ENCODE measurements around the gene PAX2. TPM values are rescaled to one million over a fixed set of nuclear protein-coding genes. Genes with fewer than 3 reads are reported as not detected.

The PAX2 gene
- total RNA-seq, 1 experiment from 2014 or later, result not detected

DNA sequence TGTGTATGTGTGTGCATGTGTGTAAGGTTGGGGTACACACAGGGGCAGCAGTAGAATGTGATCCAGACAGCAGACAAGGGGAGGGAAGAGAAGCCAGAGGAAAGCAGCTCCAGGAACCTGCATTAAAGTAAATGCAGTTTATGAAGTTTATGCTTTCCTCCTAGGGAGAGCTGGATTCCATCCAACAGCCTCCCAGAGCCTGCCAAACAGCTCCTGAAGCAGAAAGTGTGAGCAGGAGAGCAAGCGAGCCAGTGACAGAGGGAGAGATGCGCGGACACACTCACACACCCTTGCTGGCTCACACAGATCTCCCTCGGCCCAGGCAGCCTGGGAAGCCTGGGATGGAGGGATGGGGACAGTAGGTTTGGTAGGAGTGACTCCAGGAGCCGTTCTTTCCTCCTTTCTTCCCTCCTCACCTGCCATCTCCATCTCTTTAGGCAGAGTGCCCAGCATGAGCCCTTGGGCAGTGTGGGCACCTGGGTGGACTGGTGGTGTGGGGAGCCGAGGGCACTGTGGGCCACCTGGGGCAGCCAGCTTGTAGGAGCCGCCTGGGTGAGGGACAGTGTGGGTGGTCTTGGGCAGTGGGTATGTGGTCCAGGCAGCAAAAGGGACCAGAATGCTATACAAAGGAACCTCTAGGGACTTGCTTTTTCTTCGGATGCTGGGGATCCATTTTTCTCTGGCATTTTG, 46.1 kb downstream of the PAX2 start:
- H3K36me3 ChIP-seq (ENCODE audit: insufficient read depth, low read length, poor library complexity, severe bottlenecking), result no peaks in the 10 kb centered on the region
- ChIA-PET POLR2A (ENCODE audit: low non-redundant PET) (no interaction called here), CTCF (no interaction called here)
- TF ChIP-seq, protein P1, sequence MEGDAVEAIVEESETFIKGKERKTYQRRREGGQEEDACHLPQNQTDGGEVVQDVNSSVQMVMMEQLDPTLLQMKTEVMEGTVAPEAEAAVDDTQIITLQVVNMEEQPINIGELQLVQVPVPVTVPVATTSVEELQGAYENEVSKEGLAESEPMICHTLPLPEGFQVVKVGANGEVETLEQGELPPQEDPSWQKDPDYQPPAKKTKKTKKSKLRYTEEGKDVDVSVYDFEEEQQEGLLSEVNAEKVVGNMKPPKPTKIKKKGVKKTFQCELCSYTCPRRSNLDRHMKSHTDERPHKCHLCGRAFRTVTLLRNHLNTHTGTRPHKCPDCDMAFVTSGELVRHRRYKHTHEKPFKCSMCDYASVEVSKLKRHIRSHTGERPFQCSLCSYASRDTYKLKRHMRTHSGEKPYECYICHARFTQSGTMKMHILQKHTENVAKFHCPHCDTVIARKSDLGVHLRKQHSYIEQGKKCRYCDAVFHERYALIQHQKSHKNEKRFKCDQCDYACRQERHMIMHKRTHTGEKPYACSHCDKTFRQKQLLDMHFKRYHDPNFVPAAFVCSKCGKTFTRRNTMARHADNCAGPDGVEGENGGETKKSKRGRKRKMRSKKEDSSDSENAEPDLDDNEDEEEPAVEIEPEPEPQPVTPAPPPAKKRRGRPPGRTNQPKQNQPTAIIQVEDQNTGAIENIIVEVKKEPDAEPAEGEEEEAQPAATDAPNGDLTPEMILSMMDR (conservative IDR thresholded peaks at IDR 0.05; ENCODE audit: low read depth, low read length), result no peak
- no peak for TF ChIP-seq EZH2 (IDR thresholded peaks at IDR 0.05; ENCODE audit: borderline replicate concordance, low read depth, low read length, poor library complexity, severe bottlenecking)
- intact Hi-C loops (cut with micrococcal nuclease; ENCODE audit: unreplicated experiment), result no loop called here
- no peak for DNase-seq (ENCODE audit: low spot score)
- no TSS peak for BruUV-seq (replicated peaks)
- H3K4me3 ChIP-seq (ENCODE audit: low read depth, low read length, poor library complexity, severe bottlenecking), result no peak overlapping the region
- H3K27me3 ChIP-seq (replicated peaks; ENCODE audit: insufficient read depth, low read depth, low read length, poor library complexity), result peaks cover 10% of the 10 kb centered on the region
- no peak overlapping the region for H3K27ac ChIP-seq (ENCODE audit: low read depth, low read length, poor library complexity, severe bottlenecking)
- H3K4me1 ChIP-seq (ENCODE audit: insufficient read depth, low read length, poor library complexity, severe bottlenecking), result no peaks in the 10 kb centered on the region
- H3K9me3 ChIP-seq (ENCODE audit: low read depth, low read length, poor library complexity, severe bottlenecking), result no peaks in the 10 kb centered on the region

DNA sequence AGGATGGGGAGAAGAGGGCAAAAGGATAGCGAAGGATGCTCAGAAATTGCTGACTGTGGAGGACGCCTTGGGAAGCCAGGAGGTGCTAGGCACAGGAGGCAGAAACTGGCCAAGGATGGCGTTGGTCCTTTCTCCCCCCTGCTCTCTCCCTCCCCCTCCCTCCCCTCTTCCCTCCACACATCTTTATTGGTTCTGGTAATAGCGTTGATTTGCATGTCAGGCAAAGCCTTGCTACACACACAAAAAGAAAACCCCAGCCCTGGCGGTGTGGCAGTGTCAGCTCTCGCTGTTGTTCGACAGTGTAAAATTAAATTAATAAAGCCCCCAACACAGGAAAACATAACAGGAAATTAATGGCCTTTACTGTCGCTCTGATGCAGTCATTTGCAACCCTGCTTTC, 47.2 kb downstream of the PAX2 start:
- ChIA-PET CTCF (no interaction called here), POLR2A (ENCODE audit: low non-redundant PET) (no interaction called here)
- peaks cover 16% of the 10 kb centered on the region for H3K27me3 ChIP-seq (replicated peaks; ENCODE audit: insufficient read depth, low read depth, low read length, poor library complexity)
- no peak for DNase-seq (ENCODE audit: low spot score)
- TF ChIP-seq EZH2 (IDR thresholded peaks at IDR 0.05; ENCODE audit: borderline replicate concordance, low read depth, low read length, poor library complexity, severe bottlenecking), result no peak
- TF ChIP-seq, protein P1 (conservative IDR thresholded peaks at IDR 0.05; ENCODE audit: low read depth, low read length), result no peak
- H3K36me3 ChIP-seq (ENCODE audit: insufficient read depth, low read length, poor library complexity, severe bottlenecking), result no peaks in the 10 kb centered on the region
- H3K4me1 ChIP-seq (ENCODE audit: insufficient read depth, low read length, poor library complexity, severe bottlenecking), result no peaks in the 10 kb centered on the region
- H3K27ac ChIP-seq (ENCODE audit: low read depth, low read length, poor library complexity, severe bottlenecking), result no peak overlapping the region
- no peaks in the 10 kb centered on the region for H3K9me3 ChIP-seq (ENCODE audit: low read depth, low read length, poor library complexity, severe bottlenecking)
- no peak overlapping the region for H3K4me3 ChIP-seq (ENCODE audit: low read depth, low read length, poor library complexity, severe bottlenecking)
- intact Hi-C loops (cut with micrococcal nuclease; ENCODE audit: unreplicated experiment), result no loop called here
- no TSS peak for BruUV-seq (replicated peaks)

DNA sequence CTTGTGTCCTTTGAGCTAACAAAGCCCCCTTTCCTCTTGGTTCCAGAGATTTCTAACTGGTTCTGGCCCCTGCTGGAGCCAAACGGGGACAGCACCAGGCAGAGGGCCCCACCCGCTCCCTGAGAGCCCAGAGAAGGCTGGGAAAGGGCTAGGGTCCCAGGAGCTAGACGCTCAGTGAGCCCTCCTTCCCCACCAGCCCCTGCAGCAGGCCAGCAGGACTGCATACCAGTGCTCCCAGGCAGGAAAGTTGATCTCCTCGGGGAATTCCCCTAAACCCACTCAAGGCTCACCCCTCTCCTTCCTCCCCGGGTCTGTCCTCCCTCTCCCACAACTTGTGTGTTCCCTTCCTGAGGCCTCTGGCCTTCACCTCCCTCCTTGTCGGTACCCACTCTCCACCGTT, 47.7 kb downstream of the PAX2 start:
- Histone ChIP-seq H3K36me3 (ENCODE audit: insufficient read depth, low read length, poor library complexity, severe bottlenecking) (no peaks in the 10 kb centered on the region), H3K27ac (ENCODE audit: low read depth, low read length, poor library complexity, severe bottlenecking) (no peak overlapping the region), H3K9me3 (ENCODE audit: low read depth, low read length, poor library complexity, severe bottlenecking) (no peaks in the 10 kb centered on the region), H3K27me3 (replicated peaks; ENCODE audit: insufficient read depth, low read depth, low read length, poor library complexity) (peaks cover 17% of the 10 kb centered on the region), H3K4me3 (ENCODE audit: low read depth, low read length, poor library complexity, severe bottlenecking) (no peak overlapping the region), H3K4me1 (ENCODE audit: insufficient read depth, low read length, poor library complexity, severe bottlenecking) (no peaks in the 10 kb centered on the region)
- no peak for DNase-seq (ENCODE audit: low spot score)
- BruUV-seq (replicated peaks), result no TSS peak
- intact Hi-C loops (cut with micrococcal nuclease; ENCODE audit: unreplicated experiment), result no loop called here
- ChIA-PET CTCF (interaction anchor here (0.6 kb wide), 1 partner anchor 64 kb away, joined by 6 read pairs; no protein-coding TSS in a partner anchor), POLR2A (ENCODE audit: low non-redundant PET) (no interaction called here)
- TF ChIP-seq, protein P1 (conservative IDR thresholded peaks at IDR 0.05; ENCODE audit: low read depth, low read length), result no peak
- no peak for TF ChIP-seq EZH2 (IDR thresholded peaks at IDR 0.05; ENCODE audit: borderline replicate concordance, low read depth, low read length, poor library complexity, severe bottlenecking)
